T-helper 17 cell (primary cell): ENCODE results near the gene ANAPC16. TPM values are rescaled to one million over a fixed set of nuclear protein-coding genes. Genes with fewer than 3 reads are reported as not detected.
"Not testable (repeated sequence)": the region's sequence is repeated elsewhere in the genome, so short reads cannot be mapped to it uniquely, and the experiment has no call there.

Source experiments
- ATAC-seq: fragments of 150-1000 bp; cut with Tn5 transposase; 2 replicates; pipeline ENCODE4 v1.10.0; 2021; ENCODE audit warnings: mild to moderate bottlenecking, moderate library complexity
- DNase-seq, 3 donors: peaks; one replicate each; pipeline versions ENCODE4 v3.0.0 to v3.0.0-alpha.2; 2020 to 2021
- H3K9me3 ChIP-seq: one replicate; pipeline ENCODE4 v1.7.0; 2013; ENCODE audit warnings: low read length, mild to moderate bottlenecking; ENCODE audit not compliant: control insufficient read depth, poor library complexity, severe bottlenecking
- H3K27ac Mint-ChIP-seq: one replicate; pipeline ENCODE4 v1.8.0; 2022; ENCODE audit warnings: mild to moderate bottlenecking, moderate library complexity, mixed read lengths
- H3K27me3 Mint-ChIP-seq: one replicate; pipeline ENCODE4 v1.8.0; 2022; ENCODE audit warnings: mixed read lengths
- H3K36me3 Mint-ChIP-seq: one replicate; pipeline ENCODE4 v1.8.0; 2022; ENCODE audit warnings: low read depth, mixed read lengths
- H3K4me1 Mint-ChIP-seq: one replicate; pipeline ENCODE4 v1.8.0; 2022; ENCODE audit warnings: mild to moderate bottlenecking, mixed read lengths
- H3K4me3 Mint-ChIP-seq: one replicate; pipeline ENCODE4 v1.8.0; 2022; ENCODE audit warnings: mild to moderate bottlenecking, moderate library complexity, mixed read lengths
- total RNA-seq, 4 donors: library from RNA in 2 of 4; stranded (reverse) in 2 of 4; gene quantifications; one replicate each; pipeline ENCODE4 v1.2.3 and lab custom pipeline; 2022 to 2026

ANAPC16 gene
- total RNA-seq, 2 donors from 2014 or later, result 69.5 to 85.7 TPM

- no peaks in the 10 kb centered on the region for H3K27me3 Mint-ChIP-seq
- no peak overlapping the region for H3K4me3 Mint-ChIP-seq
- H3K27ac Mint-ChIP-seq, result no peak overlapping the region
- ATAC-seq (no peak), DNase-seq (no peak)
- no peaks in the 10 kb centered on the region for H3K9me3 ChIP-seq
- H3K36me3 Mint-ChIP-seq, result no peaks in the 10 kb centered on the region
- H3K4me1 Mint-ChIP-seq, result peaks cover 23% of the 10 kb centered on the region
Measured at GRCh38 chr10:72221278-72221677, 5.5 kb downstream of the ANAPC16 start.

- Mint-ChIP-seq H3K4me3 (peak overlapping the region; percentile 58), H3K4me1 (peaks cover 24% of the 10 kb centered on the region), H3K27ac (peak overlapping the region; percentile 47), H3K27me3 (no peaks in the 10 kb centered on the region), H3K36me3 (no peaks in the 10 kb centered on the region)
- H3K9me3 ChIP-seq, result no peaks in the 10 kb centered on the region
- DNase-seq, result no peak
- ATAC-seq, result no peak
Measured at GRCh38 chr10:72223743-72224101, 7.9 kb downstream of the ANAPC16 start.

GRCh38 chr10:72224191-72224590 is 8.4 kb downstream of the ANAPC16 start:
- not testable (repeated sequence) for H3K36me3 Mint-ChIP-seq

GRCh38 chr10:72226418-72227027 is 10.7 kb downstream of the ANAPC16 start:
- H3K9me3 ChIP-seq, result no peaks in the 10 kb centered on the region
- Mint-ChIP-seq H3K4me3 (no peak overlapping the region), H3K27me3 (no peaks in the 10 kb centered on the region), H3K36me3 (peaks cover 3% of the 10 kb centered on the region), H3K4me1 (peaks cover 26% of the 10 kb centered on the region), H3K27ac (peak overlapping the region; percentile 56)
- ATAC-seq (no peak), DNase-seq (no peak)

More at GRCh38 chr10:72224191-72224590, 8.4 kb downstream of the ANAPC16 start:
- not testable (repeated sequence) for H3K4me3 Mint-ChIP-seq, H3K9me3 ChIP-seq, H3K27me3 Mint-ChIP-seq, ATAC-seq, DNase-seq
- Mint-ChIP-seq H3K27ac (peak overlapping the region; percentile 47), H3K4me1 (peaks cover 22% of the 10 kb centered on the region)

- H3K36me3 Mint-ChIP-seq, result peaks cover 3% of the 10 kb centered on the region
- H3K9me3 ChIP-seq, result no peaks in the 10 kb centered on the region
- DNase-seq, result no peak
- peak overlapping the region; percentile 24 for H3K27ac Mint-ChIP-seq
- ATAC-seq, result no peak
- H3K27me3 Mint-ChIP-seq, result no peaks in the 10 kb centered on the region
- H3K4me1 Mint-ChIP-seq, result peaks cover 24% of the 10 kb centered on the region
- no peak overlapping the region for H3K4me3 Mint-ChIP-seq
Measured at GRCh38 chr10:72227826-72228225, 12.0 kb downstream of the ANAPC16 start.

GRCh38 chr10:72228318-72228751 is 12.5 kb downstream of the ANAPC16 start:
- Mint-ChIP-seq H3K36me3 (peaks cover 3% of the 10 kb centered on the region), H3K4me3 (no peak overlapping the region), H3K4me1 (peaks cover 22% of the 10 kb centered on the region)

GRCh38 chr10:72229261-72230251 is 13.7 kb downstream of the ANAPC16 start:
- Mint-ChIP-seq H3K4me3 (no peak overlapping the region), H3K36me3 (peaks cover 3% of the 10 kb centered on the region), H3K27ac (no peak overlapping the region), H3K27me3 (no peaks in the 10 kb centered on the region), H3K4me1 (peaks cover 19% of the 10 kb centered on the region)
- no peaks in the 10 kb centered on the region for H3K9me3 ChIP-seq
- DNase-seq (no peak), ATAC-seq (no peak)

More at GRCh38 chr10:72228318-72228751, 12.5 kb downstream of the ANAPC16 start:
- H3K27ac Mint-ChIP-seq, result no peak overlapping the region
- DNase-seq, result no peak
- H3K27me3 Mint-ChIP-seq, result no peaks in the 10 kb centered on the region
- H3K9me3 ChIP-seq, result no peaks in the 10 kb centered on the region
- no peak for ATAC-seq

GRCh38 chr10:72233621-72234020 is 17.8 kb downstream of the ANAPC16 start:
- ATAC-seq (no peak), DNase-seq (no peak)
- Mint-ChIP-seq H3K36me3 (peaks cover 5% of the 10 kb centered on the region), H3K27me3 (no peaks in the 10 kb centered on the region), H3K27ac (no peak overlapping the region), H3K4me1 (peaks cover 12% of the 10 kb centered on the region), H3K4me3 (no peak overlapping the region)
- no peaks in the 10 kb centered on the region for H3K9me3 ChIP-seq

- H3K27me3 Mint-ChIP-seq, result no peaks in the 10 kb centered on the region
- no peak overlapping the region for H3K27ac Mint-ChIP-seq
- H3K36me3 Mint-ChIP-seq, result peaks cover 5% of the 10 kb centered on the region
- DNase-seq (no peak), ATAC-seq (no peak)
- H3K4me1 Mint-ChIP-seq, result peaks cover 8% of the 10 kb centered on the region
- H3K9me3 ChIP-seq, result no peaks in the 10 kb centered on the region
- no peak overlapping the region for H3K4me3 Mint-ChIP-seq
Measured at GRCh38 chr10:72234560-72235095, 18.8 kb downstream of the ANAPC16 start.

GRCh38 chr10:72235544-72236279 is 19.9 kb downstream of the ANAPC16 start:
- Mint-ChIP-seq H3K4me1 (peaks cover 9% of the 10 kb centered on the region), H3K36me3 (peaks cover 5% of the 10 kb centered on the region), H3K27ac (no peak overlapping the region), H3K27me3 (no peaks in the 10 kb centered on the region), H3K4me3 (no peak overlapping the region)
- no peak for ATAC-seq
- H3K9me3 ChIP-seq, result no peaks in the 10 kb centered on the region
- DNase-seq, result no peak

- no peaks in the 10 kb centered on the region for H3K27me3 Mint-ChIP-seq
- H3K4me3 Mint-ChIP-seq, result no peak overlapping the region
- ATAC-seq, result no peak
- peaks cover 2% of the 10 kb centered on the region for H3K36me3 Mint-ChIP-seq
- no peak overlapping the region for H3K27ac Mint-ChIP-seq
- no peaks in the 10 kb centered on the region for H3K9me3 ChIP-seq
- DNase-seq, result no peak
- H3K4me1 Mint-ChIP-seq, result peaks cover 26% of the 10 kb centered on the region
Measured at GRCh38 chr10:72238392-72239175, 22.8 kb downstream of the ANAPC16 start.

- Mint-ChIP-seq H3K4me1 (peaks cover 30% of the 10 kb centered on the region), H3K27ac (peak overlapping the region; percentile 85)
Measured at GRCh38 chr10:72239409-72239808, 23.6 kb downstream of the ANAPC16 start.

More at GRCh38 chr10:72239409-72239808, 23.6 kb downstream of the ANAPC16 start:
- no peak overlapping the region for H3K4me3 Mint-ChIP-seq
- DNase-seq (no peak), ATAC-seq (no peak)
- no peaks in the 10 kb centered on the region for H3K9me3 ChIP-seq
- H3K27me3 Mint-ChIP-seq, result no peaks in the 10 kb centered on the region
- peaks cover 2% of the 10 kb centered on the region for H3K36me3 Mint-ChIP-seq
